SH-SY5Y (cell line): ENCODE data around the gene AFF2.

Experiments used
- GATA2 ChIP-seq: IDR thresholded peaks from 2 replicates; pipeline ENCODE4 v1.6.1; 2011; ENCODE audit warnings: mild to moderate bottlenecking, low read depth, low read length
- GATA3 ChIP-seq: IDR thresholded peaks from 2 replicates; pipeline ENCODE4 v1.6.1; 2011; ENCODE audit warnings: low read depth, mild to moderate bottlenecking, low read length, moderate library complexity

AFF2 gene

GRCh38 chrX:148815218-148815961, 315.0 kb downstream of the AFF2 start:
- no peak for TF ChIP-seq GATA3
- TF ChIP-seq GATA2 = no peak

- TF ChIP-seq GATA3 = no peak
- no peak for TF ChIP-seq GATA2
Observed at GRCh38 chrX:148823986-148824385, 323.6 kb downstream of the AFF2 start.

- TF ChIP-seq GATA3 = no peak
- no peak for TF ChIP-seq GATA2
Observed at GRCh38 chrX:148825696-148826095, 325.3 kb downstream of the AFF2 start.

GRCh38 chrX:148836741-148837140, 336.3 kb downstream of the AFF2 start:
- no peak for TF ChIP-seq GATA3
- TF ChIP-seq GATA2 = no peak

- TF ChIP-seq GATA2 = no peak
- TF ChIP-seq GATA3 = no peak
Observed at GRCh38 chrX:148850631-148851030, 350.2 kb downstream of the AFF2 start.

GRCh38 chrX:148854306-148854705, 353.9 kb downstream of the AFF2 start:
- TF ChIP-seq GATA3 = no peak
- no peak for TF ChIP-seq GATA2

GRCh38 chrX:148856505-148856904, 356.1 kb downstream of the AFF2 start:
- TF ChIP-seq GATA2 = no peak
- TF ChIP-seq GATA3 = no peak

- no peak for TF ChIP-seq GATA3
- no peak for TF ChIP-seq GATA2
Observed at GRCh38 chrX:148865277-148866210, 365.1 kb downstream of the AFF2 start.

- no peak for TF ChIP-seq GATA2
- TF ChIP-seq GATA3 = no peak
Observed at GRCh38 chrX:148867596-148867995, 367.2 kb downstream of the AFF2 start.

- no peak for TF ChIP-seq GATA2
- no peak for TF ChIP-seq GATA3
Observed at GRCh38 chrX:148871422-148872160, 371.2 kb downstream of the AFF2 start.

- TF ChIP-seq GATA3 (no peak), GATA2 (no peak)
Observed at GRCh38 chrX:148872161-148872535, 371.7 kb downstream of the AFF2 start.

- TF ChIP-seq GATA3 (no peak), GATA2 (no peak)
Observed at GRCh38 chrX:148872881-148873280, 372.5 kb downstream of the AFF2 start.

GRCh38 chrX:148874636-148875246, 374.3 kb downstream of the AFF2 start:
- no peak for TF ChIP-seq GATA3
- no peak for TF ChIP-seq GATA2

GRCh38 chrX:148878371-148878770, 378.0 kb downstream of the AFF2 start:
- TF ChIP-seq GATA3 (no peak), GATA2 (no peak)
